HFF-Myc (cell line): ENCODE results near the gene NCOA6.

ENCODE experiments used
- DNase-seq: peaks from one replicate; pipeline ENCODE4 v3.0.0-alpha.2; 2011; ENCODE audit warnings: low read depth; ENCODE audit errors: extremely low read depth
- H3K4me3 ChIP-seq: replicated peaks from 2 replicates; pipeline ENCODE4 v1.5.1; 2011; ENCODE audit warnings: low read depth, mild to moderate bottlenecking, control low read depth, low read length
- CTCF ChIP-seq: IDR thresholded peaks from 2 replicates; pipeline ENCODE4 v1.5.1; 2012; ENCODE audit warnings: mild to moderate bottlenecking, low read depth, low read length, control low read depth; ENCODE audit errors: missing control alignments

Gene NCOA6

GRCh38 chr20:34825530-34826362 lies at the start of gene NCOA6:
NCOA6 (minus strand) TSS chr20:34825651; CDS start chr20:34782355, 43,296 bp downstream.
- H3K4me3 ChIP-seq, result peak within 1 kb of the TSS; percentile 90
- TF ChIP-seq CTCF, result no peak
- DNase-seq, result peak; percentile 27

- peak; percentile 81 for DNase-seq
- no peak overlapping the region for H3K4me3 ChIP-seq
- peak; percentile 90 for TF ChIP-seq CTCF
Observed at GRCh38 chr20:34874094-34874654, 48.7 kb upstream of the NCOA6 start.

- no peak for TF ChIP-seq CTCF
- DNase-seq, result no peak
- no peak overlapping the region for H3K4me3 ChIP-seq
Observed at GRCh38 chr20:34873583-34874093, 48.2 kb upstream of the NCOA6 start.

- peak; percentile 44 for DNase-seq
- H3K4me3 ChIP-seq, result peak within 1 kb of the TSS; percentile 57
- peak; percentile 66 for TF ChIP-seq CTCF
Observed at GRCh38 chr20:34872622-34873224, 47.3 kb upstream of the NCOA6 start, which contains the start of gene GGT7. GGT7 (minus strand) TSS chr20:34872856; CDS start chr20:34872815, 41 bp downstream.

- TF ChIP-seq CTCF, result no peak
- DNase-seq, result no peak
Observed at GRCh38 chr20:34871966-34872621, 46.6 kb upstream of the NCOA6 start.

GRCh38 chr20:34871320-34871926 lies 46.0 kb upstream of the NCOA6 start:
- DNase-seq, result no peak
- no peak for TF ChIP-seq CTCF
- H3K4me3 ChIP-seq, result peak overlapping the region; percentile 57

More at GRCh38 chr20:34871966-34872621, 46.6 kb upstream of the NCOA6 start:
- peak overlapping the region; percentile 57 for H3K4me3 ChIP-seq
